CD4-positive, alpha-beta T cell treated with Interleukin-6 for 4 hours (primary cell): ENCODE results near the gene NKD1.
"Not testable (repeated sequence)": the region's sequence is repeated elsewhere in the genome, so short reads cannot be mapped to it uniquely, and the experiment has no call there.

Experiments used
- DNase-seq: peaks from one replicate; pipeline ENCODE4 v3.0.0-alpha.2; 2020; ENCODE audit warnings: mixed read lengths

The NKD1 gene

DNA sequence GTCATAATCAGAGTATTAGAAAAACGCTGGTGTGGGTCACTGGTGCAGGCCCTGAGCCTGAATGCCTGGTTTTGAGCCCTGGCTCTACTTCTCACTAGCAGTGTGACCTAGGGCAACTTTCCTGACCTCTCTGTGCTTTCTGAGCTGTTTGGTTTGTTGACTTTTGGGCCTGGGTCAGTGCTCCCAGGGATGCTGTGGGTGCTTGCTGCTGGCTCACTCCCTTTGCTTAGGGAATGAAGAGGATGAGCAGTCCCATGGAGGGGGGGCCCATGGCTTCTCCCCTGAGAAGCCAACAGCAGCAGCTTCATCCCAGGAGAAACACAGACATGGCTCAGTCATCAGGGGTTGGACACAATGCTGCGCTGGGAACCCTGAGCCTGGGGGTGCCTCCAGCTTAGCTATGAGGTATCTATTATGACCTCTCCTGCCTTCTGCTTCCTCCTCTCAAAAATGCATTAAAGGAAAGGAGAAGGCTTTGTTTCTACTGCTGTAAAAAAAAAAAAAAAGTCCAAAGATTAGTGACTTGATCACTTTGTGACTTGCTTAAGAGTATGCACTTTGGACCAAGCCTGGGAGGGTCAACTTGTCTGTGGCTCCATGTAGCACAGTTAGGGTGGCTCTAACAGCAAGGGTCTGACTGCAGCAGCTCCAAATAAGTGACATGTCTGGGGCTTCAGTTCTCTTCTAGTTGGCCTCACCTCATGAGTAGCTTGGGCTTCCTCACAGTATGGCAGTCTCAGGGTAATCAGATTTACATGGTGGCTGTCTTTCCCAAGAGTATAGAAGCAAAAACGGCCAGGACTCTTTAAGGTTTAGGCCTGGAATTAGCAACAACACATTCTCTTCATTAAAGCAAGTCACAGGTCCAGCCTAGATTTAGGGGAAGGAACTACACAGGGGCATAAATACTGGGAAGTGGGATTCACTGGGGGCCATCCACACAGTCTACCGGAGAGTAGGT is 13.0 kb downstream of the NKD1 start:
- no peak for DNase-seq

DNA sequence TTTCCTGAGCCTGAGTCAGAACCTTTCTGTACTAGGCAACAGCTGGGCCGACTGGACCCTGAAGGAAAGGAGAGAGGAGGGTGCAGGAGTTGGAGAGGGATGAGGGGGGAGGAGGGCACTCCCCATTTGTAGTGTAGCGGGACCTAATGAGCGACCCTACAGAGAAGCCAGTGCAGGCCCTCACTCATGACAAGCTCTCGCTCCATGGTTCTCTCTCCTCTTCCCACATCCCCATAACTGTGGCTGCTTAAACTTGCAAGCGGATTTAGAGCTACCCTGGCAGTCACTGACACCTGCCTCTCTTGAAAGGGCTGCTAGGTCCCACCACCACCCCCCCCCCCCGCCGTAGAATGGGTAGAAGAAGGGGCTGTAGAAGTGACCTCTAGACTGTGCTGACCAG is 14.5 kb downstream of the NKD1 start:
- no peak for DNase-seq

DNA sequence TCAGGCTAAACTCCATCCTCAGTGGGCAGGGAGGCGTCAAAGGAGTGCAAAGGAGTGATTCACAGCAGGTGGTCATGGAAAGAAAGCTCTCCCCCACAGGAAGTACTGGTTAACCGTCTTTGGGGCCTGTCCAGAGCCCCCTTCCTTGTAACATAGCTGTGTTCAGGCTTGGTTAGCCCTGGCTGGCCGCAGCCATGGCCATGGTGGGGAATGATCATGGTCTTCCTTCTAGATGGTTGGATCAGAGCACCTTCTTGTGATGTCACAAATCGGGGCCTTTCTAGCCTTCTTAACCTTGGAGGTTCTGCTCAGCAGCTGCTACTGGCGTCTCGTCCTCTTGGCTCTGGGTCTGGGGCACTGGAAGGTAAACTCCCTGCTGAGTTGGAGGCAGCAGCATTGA is 15.8 kb downstream of the NKD1 start:
- DNase-seq, result no peak

DNA sequence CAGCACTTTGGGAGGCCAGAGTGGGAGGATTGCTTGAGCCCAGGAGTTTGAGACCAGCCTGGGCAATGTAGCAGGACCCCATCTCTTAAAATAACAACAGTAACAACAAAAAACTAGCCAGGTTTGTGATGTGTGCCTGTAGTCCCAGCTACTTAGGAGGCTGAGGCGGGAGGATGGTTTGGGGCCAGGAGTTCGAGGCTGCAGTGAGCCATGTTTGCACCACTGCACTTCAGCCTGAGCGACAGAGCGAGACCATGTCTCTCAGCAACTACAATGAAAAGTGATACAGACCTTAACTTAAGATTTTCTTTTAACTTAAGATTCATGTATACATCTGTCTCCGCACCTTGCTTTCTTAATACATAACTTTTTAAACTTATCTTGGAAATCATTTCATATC is 17.2 kb downstream of the NKD1 start:
- no peak for DNase-seq

DNA sequence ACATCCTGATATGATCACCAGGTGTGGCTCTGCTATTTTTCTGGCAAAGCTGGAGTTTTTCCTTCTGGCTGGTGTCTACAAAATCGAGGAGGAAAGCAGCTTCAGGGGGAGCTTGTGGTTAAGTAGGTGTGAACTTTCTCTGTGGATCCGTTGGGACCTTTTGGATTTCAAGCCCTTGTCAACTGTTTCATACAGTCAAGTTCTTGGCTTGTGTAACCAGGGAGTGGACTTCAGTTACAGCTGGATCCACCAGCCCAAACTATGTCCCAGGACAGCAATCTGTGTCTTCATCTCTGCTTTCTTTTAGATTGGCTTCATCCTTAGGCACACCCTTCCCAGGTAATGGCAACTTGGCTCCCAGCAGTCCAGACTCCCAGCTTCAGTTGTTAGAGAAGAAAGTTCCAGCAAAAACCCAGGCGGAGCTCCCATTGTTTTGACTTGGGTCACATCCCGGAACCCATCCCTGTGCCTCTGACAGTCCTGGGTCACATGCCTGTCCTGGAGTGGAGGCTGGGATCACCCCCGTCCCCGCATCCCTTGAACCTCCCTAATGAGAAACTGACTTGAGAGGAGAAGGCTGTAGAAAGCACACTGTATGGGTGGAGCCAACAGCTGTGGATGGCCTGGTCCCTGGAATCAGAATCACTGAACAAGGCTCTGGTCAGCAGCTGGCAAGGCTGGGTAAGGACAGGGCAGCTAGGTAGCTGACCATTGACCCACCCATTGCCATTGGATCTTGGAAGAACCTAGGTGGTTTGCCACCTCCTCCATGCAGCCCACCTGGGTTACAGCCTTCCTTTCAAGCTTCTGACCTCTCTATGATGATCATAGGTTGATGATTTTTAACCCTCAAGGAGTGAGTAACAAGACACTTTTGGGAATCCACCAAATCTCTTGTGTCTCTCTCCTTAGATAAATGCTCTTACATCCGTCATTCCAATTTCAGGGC is 18.1 kb downstream of the NKD1 start:
- DNase-seq, result no peak

DNA sequence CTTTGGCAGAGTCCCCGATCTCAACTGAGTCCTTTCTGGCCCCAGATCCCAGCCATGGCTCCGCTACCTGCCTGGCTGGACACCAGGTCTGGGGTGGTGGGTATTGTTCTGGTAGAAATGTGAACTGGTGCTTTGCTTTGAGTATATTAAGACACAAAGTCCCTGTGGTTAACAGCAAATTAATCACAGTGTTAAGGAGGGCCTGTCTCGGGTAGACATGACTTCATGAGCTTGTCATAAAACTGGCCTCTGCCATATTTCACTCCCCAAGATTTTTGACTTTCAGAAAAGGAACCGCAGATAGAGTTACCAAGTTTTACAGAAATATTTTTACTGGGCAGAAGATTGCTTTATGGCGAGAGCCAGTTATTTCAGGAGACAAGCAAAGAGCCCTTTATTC is 19.5 kb downstream of the NKD1 start:
- no peak for DNase-seq

DNA sequence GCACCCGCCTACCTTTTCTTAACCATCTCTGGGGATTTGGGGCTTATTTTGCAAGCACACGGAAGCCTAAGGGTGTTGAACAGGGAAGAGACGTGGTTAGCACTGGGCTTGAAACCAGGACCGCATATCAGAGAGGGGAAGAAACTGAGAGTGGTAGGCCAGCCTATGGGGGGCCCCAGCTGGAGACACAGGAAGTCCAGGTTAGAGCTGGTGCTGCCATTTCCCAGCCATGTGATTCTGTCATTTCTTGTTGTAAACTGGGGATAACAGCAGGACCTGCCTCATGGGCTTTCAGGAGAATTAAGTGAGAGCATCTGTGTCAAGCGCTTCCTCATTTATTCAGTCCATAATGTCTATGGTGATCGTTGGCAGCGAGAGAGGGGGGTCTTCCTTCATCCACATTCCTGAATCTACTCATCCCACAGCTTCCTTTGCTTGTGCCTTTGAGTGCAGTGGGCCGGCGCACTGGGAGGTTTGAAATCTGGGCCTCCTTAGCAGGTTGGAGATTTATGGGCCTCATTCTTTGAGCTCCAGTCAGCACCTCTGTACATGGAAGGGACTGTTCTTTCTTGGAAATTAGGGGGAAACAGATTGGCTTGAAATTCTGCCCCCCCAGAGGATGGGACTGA is 20.1 kb downstream of the NKD1 start:
- DNase-seq, result no peak

DNA sequence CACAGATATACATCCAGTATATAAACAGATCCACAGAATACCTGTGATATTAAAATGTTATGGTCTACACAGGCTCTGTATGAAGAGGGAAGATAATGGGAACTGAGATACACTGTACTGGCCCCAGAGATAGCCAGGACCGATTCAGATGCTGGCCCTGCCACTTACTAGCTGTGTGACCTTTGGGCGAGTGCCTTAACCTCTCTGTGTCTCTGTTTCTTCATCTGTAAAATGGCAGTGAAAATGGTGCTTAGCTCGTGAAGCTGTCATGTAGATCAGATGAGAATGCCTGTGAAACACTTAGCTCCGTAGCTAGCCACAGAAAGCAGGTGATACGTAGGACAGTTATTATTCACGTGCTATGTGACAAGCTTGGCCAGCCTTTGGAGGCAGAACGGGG is 22.2 kb downstream of the NKD1 start:
- DNase-seq, result no peak

DNA sequence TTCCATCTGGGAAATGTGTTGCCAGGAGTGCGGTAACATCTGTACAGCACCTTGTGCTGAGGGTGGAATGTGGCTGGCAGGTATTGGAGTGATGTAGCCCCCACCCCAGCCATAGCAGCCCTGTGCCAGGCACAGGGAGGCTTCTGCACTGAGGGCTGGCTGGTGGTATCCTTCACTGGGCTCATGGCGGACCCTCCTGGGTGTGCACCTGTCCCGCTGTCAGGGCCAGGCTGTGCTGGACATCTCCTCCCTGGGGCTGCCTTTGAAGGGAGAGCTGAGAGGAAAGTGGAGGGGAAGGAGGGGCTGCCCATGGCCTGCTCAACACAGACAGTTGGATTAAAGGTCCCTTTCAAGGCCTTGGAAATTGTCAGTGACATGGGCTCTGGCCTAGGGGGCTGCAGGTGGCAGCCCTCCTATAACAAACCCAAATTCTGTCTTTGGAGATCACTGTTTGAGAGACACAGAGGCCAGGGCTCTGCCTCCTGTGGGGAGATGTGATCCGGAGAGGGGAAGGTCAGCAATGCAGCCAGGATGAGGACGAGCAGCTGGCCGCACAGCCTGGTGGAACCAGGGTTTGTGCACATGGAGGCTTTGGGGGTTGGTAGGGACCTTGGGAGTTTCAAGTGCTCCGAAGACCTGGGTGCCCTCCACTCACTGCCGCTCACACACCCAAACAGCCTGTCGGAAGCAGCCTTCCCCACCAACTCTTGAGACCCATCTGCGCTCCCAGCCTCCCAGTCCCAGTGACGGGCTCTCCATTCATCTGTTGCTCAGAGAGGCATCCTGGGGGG is 22.8 kb downstream of the NKD1 start:
- DNase-seq, result no peak

DNA sequence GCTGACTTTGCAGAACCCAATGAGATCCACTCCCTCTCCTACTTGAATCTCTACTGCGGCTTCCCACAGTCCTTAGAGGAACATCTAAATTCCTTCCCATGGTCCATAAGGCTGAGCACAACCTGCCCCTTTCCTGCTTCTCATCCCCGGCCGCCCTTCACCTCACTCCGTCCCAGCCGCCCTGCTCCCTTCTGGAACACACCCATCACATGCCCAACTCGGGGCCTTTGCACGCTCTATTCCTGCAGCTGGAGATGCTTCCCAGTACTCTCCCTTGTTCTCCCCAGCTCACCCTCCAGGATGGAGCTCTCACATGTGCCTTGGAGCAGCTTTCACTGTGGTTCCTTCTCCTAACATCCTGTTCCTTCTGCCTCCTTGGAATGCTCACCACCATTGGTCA is 23.6 kb downstream of the NKD1 start:
- DNase-seq, result no peak

DNA sequence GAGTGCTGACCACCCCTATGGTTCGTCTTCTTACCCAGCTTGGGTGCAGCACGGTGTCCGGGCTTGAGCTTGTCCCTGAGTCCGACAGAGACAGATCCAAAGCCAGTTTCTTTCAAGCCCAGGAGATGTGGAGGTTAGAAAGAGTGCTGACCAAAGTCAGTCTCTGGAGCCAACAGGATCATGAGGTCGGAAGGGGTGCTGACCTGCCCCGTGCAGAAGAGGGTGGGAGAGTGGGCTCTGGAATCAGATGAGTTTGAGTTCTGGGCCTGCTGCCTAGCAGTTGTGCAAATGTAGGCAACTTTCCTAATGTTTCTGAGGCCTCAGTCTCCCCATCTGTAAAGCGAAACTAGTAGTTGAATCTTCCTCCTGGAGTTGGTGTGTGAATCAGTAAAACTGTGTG is 24.5 kb downstream of the NKD1 start:
- no peak for DNase-seq

DNA sequence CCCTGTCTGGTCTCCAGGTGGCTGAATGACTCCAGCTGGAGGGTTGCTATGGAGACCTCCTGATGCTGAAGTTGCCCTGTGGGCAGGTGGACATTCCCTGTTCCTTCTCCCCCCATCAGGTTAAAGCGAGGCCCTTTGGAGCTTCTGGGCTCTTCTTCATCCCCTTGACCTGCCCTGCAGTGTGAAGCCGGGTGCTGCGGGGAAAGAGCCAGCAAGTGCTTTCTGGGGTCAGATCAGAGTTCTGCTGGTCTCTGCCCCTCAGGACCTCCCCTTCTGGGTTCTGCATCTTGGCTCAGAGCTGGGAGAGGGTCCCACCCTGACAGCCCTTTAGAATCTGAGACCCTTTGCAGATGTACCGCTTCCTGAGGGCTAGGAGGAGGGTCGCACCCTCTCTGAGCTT is 25.1 kb downstream of the NKD1 start:
- DNase-seq, result no peak

DNA sequence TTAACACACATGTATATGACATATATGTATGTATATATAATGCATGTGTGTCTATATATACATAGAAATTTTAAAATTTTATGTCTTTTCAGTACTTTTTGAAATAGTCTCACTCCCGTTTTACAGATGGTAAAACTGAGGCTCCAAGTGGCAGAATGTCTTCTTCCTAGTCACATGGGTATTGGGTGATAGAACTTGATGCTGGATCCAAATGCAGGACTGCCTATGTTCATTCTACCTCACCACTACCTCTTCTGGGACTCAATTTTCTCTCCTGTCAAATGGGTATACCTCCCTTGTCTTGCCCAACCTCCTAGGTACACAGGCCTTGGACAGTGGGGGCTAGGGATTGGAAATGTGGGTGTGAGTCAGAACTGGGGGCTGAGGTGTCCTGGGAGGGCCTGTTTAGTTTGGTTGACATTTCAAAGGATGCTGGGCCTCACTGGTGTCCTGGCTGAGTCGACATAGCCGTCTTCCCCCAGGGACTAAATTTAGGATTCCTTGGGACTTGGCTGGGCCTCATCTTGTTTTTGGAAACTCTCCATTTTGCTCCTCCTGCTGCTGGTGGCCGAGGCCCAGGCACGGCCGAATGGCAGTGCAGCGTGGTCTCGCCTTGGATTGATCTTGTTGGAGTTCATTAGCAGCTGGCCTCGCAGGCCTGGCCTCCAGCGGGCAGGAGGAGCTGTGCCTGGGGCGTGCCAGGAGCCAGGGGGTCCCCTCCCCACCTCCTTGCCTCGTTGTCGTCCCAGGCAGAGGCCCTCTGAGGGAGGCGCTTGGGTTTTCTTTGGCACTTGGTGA is 25.9 kb downstream of the NKD1 start:
- DNase-seq, result no peak

DNA sequence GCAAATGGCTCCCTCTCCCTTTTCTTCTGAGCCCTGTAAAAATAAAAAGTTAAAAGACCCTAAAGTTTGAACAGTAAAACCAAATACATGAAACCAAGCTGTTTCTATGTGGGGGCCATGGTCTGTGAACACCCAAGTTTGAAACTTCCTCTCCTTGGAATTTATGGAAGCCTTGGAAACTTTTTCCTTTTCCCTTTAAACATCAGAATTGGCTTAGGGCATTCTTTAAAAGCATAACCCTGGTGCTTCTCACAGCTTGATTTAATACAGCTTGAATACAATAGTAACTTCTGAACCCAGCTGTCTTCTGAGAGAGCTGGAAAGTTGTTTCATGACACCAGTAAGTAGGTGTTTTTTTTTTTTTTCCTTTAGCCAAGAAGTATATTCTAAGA is 26.5 kb downstream of the NKD1 start:
- no peak for DNase-seq

DNA sequence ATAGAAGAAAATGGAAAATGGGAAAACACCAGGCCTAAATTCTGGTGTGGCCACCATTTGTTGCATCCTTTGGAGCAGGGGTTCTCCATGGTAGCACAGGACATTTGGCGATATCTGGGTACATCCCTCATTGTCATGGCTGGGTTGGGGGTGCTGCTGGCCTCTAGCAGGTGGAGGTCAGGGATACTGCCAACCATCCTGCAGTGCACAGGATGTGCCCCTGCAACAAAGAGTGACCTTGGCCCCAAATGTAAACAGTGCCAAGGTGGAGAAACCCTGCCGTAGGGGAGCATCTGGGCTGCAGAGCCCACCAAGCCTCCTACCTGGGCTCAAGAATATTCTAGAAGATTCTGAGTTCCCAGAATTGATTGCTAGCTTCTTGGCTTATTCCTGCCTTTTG is 27.5 kb downstream of the NKD1 start:
- DNase-seq, result no peak

DNA sequence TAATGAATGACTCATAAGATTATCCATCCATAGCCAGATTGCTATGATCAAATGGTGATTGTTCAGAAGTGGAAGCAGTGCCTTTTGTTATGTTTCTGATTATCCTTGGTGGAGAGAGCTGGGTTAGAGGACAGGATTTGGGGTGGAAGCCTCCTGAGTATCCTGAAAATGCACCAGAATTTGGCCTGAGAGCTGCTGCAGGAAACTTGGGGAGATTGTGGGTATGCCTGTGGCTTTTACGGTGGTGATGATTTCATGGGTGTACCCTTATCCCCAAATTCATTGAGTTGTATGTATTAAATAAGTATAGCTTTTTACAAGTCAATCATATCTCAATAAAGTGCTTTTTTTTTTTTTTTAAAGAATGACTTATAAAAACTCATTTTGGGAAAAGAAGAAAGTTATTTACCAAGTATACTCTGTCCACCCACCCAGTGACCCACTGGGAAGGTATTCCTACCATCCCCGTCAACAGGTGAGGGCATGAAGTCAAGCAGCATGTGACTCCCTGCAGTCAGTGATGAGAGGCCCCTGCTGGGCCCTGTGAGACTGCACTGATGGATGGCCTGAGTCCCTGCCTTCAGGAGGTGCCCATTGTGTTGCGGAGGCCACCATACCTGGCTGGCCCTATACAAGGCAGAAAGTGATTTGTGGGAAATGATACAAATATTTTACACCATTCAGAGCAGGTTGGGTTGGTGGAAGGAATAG is 28.4 kb downstream of the NKD1 start:
- no peak for DNase-seq

DNA sequence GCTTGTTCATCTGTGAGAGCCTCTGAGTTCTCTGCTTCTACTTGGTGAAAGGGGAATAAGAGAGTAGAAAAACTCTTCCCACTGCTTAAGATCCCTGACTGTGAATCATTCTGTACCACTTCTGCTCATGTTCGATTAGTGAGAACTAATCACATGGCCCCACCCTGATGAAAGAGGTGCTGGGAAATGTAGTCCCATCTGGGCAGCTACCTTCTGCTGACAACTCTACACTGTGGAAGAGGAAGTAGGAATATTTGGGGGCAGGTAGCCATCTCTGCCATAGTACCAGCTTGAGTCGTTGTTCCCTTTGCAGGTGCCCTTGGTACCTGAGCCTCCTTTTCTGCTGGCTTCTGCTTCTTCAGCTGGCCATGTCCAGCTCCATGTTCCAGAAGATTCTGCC is 29.9 kb downstream of the NKD1 start:
- no peak for DNase-seq

DNA sequence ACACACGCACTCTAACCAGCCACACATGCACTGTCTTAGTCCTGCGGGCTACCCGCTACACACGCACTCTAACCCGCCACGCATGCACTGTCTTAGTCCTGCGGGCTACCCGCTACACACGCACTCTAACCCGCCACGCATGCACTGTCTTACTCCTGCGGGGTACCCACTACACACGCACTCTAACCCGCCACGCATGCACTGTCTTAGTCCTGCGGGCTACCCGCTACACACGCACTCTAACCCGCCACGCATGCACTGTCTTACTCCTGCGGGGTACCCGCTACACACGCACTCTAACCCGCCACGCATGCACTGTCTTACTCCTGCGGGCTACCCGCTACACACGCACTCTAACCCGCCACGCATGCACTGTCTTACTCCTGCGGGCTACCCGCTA is 31.2 kb downstream of the NKD1 start:
- not testable (repeated sequence) for DNase-seq

DNA sequence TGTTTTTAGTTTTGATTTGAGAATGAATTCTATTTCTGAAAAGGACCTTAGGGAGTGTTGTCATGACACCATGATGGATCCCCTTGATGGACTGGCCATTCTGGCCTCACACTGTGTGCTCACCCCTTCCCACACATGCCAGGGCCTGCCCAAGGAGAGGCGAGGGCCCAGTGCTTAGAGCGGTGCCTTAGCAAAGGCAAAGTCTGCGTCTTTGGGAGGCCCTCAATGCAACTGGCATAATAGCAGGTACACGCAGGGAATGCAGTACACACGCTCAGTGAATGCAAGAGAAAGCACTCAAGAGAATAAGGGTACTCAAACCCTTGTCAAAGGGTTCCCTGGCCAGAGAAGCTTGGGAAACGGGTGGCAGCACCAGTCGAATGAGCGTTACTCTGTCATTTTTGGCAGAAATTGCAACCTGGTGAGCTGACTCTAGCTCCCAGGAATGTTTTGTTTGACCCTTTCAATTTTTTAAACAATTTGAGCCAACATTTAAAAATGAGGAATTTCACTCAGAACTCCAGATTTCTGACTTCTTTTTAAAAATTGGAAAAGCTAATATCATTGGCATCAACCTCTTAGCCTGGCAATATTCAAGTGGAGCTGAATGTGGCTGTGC is 32.1 kb downstream of the NKD1 start:
- no peak for DNase-seq

DNA sequence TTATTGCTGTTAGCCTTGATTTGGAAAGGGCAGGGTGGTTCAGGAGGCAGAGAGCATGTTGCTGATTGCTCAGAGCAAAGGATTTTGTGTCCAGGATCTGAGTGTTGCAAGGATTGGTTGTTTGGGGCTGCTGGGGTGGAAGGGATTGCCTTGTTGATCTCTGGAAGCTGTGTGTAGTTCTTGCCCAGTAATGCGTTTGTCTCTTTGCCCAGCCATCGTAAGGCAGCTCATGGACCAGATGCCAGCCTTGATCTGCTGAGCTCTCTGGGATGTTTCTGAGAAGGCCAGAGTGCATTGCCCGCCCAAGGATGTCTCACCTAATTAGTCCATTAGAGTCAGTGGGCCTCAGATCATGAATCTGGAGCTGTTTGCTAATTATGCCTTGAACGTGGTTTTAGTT is 33.6 kb downstream of the NKD1 start:
- DNase-seq, result no peak

DNA sequence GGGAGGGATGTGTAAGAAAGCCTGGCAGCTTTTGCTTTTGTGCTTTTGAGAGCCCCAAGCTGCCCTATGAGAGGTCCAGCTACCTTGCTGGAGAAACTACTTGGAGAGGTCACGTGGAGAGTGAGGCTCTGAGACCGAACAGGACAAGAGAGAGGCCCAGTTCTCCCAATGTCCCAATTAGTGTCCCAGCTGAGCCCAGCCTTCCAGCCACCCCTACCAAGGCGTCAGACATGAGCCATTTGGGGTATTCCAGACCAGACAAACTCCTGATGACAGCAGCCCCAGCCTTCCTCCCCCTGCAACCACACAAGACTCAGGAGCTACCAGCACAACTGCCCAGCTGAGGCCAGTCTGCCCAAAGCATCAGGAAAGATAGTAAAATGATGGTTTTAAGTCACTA is 35.0 kb downstream of the NKD1 start:
- DNase-seq, result no peak
